HEK293 (cell line): ENCODE measurements around the gene ADGRD1.

ENCODE experiments used
- CTCF ChIA-PET: fragments of 350-600 bp; formaldehyde crosslinking; extraction: SDS; loops from one replicate; lab custom pipeline; 2021; ENCODE audit warnings: antibody characterized with exemption; lab: Yijun Ruan, JAX
- POLR2A ChIA-PET: fragments of 300-600 bp; formaldehyde crosslinking; extraction: SDS; loops from one replicate; lab custom pipeline; 2020; ENCODE audit warnings: antibody characterized with exemption, inconsistent platforms; lab: Yijun Ruan, JAX
- H3K27ac ChIP-seq: fragments of 200-500 bp; sonication (Bioruptor generic); 2 replicates; pipeline ENCODE4 v1.5.1; 2014; ENCODE audit warnings: low read depth, low read length, control low read depth, inconsistent platforms; ENCODE audit errors: extremely low read depth
- H3K36me3 ChIP-seq, 2 experiments: fragments of 200-500 bp in 1 of 2; sonication (Bioruptor generic) in 1 of 2; 1 replicate in 1 of 2; 2 replicates in 1 of 2; pipeline ENCODE4 v1.5.1; 2014 to 2017; ENCODE audit warnings: inconsistent platforms in 2 of 2, low read length in 2 of 2; ENCODE audit not compliant: control insufficient read depth in 2 of 2, insufficient read depth in 1 of 2
- H3K4me1 ChIP-seq: fragments of 200-500 bp; sonication (Bioruptor generic); 2 replicates; pipeline ENCODE4 v1.5.1; 2014; ENCODE audit warnings: mild to moderate bottlenecking, low read length, inconsistent platforms; ENCODE audit not compliant: control insufficient read depth, insufficient read depth
- H3K4me3 ChIP-seq: 2 replicates; pipeline ENCODE4 v1.5.1; 2011; ENCODE audit warnings: low read depth, mild to moderate bottlenecking, control low read depth, low read length, moderate library complexity
- H3K9me3 ChIP-seq: fragments of 200-500 bp; sonication (Bioruptor generic); 2 replicates; pipeline ENCODE4 v1.5.1; 2014; ENCODE audit warnings: low read depth, low read length, inconsistent platforms; ENCODE audit not compliant: control insufficient read depth, insufficient read depth
- EGR2 ChIP-seq: fragments of 450-650 bp; formaldehyde crosslinking; IDR thresholded peaks from 2 replicates; pipeline ENCODE4 v1.5.1; 2016; ENCODE audit warnings: low read depth, missing biosample characterization, missing genetic modification characterization
- KLF1 ChIP-seq: fragments of 450-650 bp; formaldehyde crosslinking; IDR thresholded peaks from 2 replicates; pipeline ENCODE4 v1.5.1; 2016; ENCODE audit warnings: missing biosample characterization, missing genetic modification characterization
- KLF9 ChIP-seq: fragments of 450-650 bp; formaldehyde crosslinking; IDR thresholded peaks from 2 replicates; pipeline ENCODE4 v1.5.1; 2016; ENCODE audit warnings: missing biosample characterization, missing genetic modification characterization, low read depth
- MYNN ChIP-seq: fragments of 450-650 bp; formaldehyde crosslinking; IDR thresholded peaks from 2 replicates; pipeline ENCODE4 v1.5.1; 2016; ENCODE audit warnings: missing biosample characterization, missing genetic modification characterization, borderline replicate concordance
- SETDB1 ChIP-seq: IDR thresholded peaks from one replicate; pipeline ENCODE4 v1.6.1; 2017; ENCODE audit warnings: mild to moderate bottlenecking, low read length, moderate library complexity, mixed read lengths; ENCODE audit not compliant: insufficient read length
- SP7 ChIP-seq: fragments of 450-650 bp; formaldehyde crosslinking; IDR thresholded peaks from 2 replicates; pipeline ENCODE4 v1.5.1; 2016; ENCODE audit warnings: missing biosample characterization, missing genetic modification characterization
- ZEB2 ChIP-seq: fragments of 450-650 bp; formaldehyde crosslinking; IDR thresholded peaks from 2 replicates; pipeline ENCODE4 v1.5.1; 2016; ENCODE audit warnings: missing biosample characterization, missing genetic modification characterization
- ZFHX2 ChIP-seq: fragments of 450-650 bp; formaldehyde crosslinking; conservative IDR thresholded peaks from 2 replicates; pipeline ENCODE4 v1.5.1; 2016; ENCODE audit warnings: missing biosample characterization, missing genetic modification characterization
- ZIC2 ChIP-seq: fragments of 450-650 bp; formaldehyde crosslinking; IDR thresholded peaks from 2 replicates; pipeline ENCODE4 v1.5.1; 2016; ENCODE audit warnings: missing biosample characterization, missing genetic modification characterization
- ZNF132 ChIP-seq: fragments of 450-650 bp; formaldehyde crosslinking; IDR thresholded peaks from 2 replicates; pipeline ENCODE4 v1.5.1; 2017; ENCODE audit warnings: missing biosample characterization, missing genetic modification characterization, borderline replicate concordance
- ZNF133 ChIP-seq: fragments of 450-650 bp; formaldehyde crosslinking; IDR thresholded peaks from 2 replicates; pipeline ENCODE4 v1.5.1; 2016; ENCODE audit warnings: missing biosample characterization, missing genetic modification characterization
- ZNF184 ChIP-seq: fragments of 450-650 bp; IDR thresholded peaks from 2 replicates; pipeline ENCODE4 v1.5.1; 2018; ENCODE audit warnings: missing biosample characterization, mild to moderate bottlenecking, missing genetic modification characterization
- ZNF19 ChIP-seq: fragments of 450-650 bp; formaldehyde crosslinking; IDR thresholded peaks from 2 replicates; pipeline ENCODE4; 2016; ENCODE audit warnings: missing biosample characterization, missing genetic modification characterization, low read depth
- ZNF2 ChIP-seq: fragments of 450-650 bp; formaldehyde crosslinking; IDR thresholded peaks from 2 replicates; pipeline ENCODE4 v1.5.1; 2016; ENCODE audit warnings: missing biosample characterization, missing genetic modification characterization
- ZNF221 ChIP-seq: fragments of 450-650 bp; formaldehyde crosslinking; IDR thresholded peaks from 2 replicates; pipeline ENCODE4 v1.5.1; 2017; ENCODE audit warnings: missing biosample characterization, missing genetic modification characterization, borderline replicate concordance
- ZNF280C ChIP-seq: fragments of 450-650 bp; formaldehyde crosslinking; IDR thresholded peaks from 2 replicates; pipeline ENCODE4 v1.5.1; 2016; ENCODE audit warnings: missing biosample characterization, missing genetic modification characterization
- ZNF341 ChIP-seq: fragments of 450-650 bp; formaldehyde crosslinking; IDR thresholded peaks from 2 replicates; pipeline ENCODE4; 2016; ENCODE audit warnings: low read depth, missing biosample characterization, missing genetic modification characterization
- ZNF549 ChIP-seq: fragments of 450-650 bp; IDR thresholded peaks from 2 replicates; pipeline ENCODE4 v1.5.1; 2018; ENCODE audit warnings: missing biosample characterization, missing genetic modification characterization, mild to moderate bottlenecking, inconsistent platforms, moderate library complexity
- ZNF600 ChIP-seq: fragments of 450-650 bp; formaldehyde crosslinking; IDR thresholded peaks from 2 replicates; pipeline ENCODE4 v1.5.1; 2016; ENCODE audit warnings: missing biosample characterization, missing genetic modification characterization
- ZNF623 ChIP-seq: fragments of 450-650 bp; formaldehyde crosslinking; IDR thresholded peaks from 2 replicates; pipeline ENCODE4 v1.5.1; 2016; ENCODE audit warnings: missing biosample characterization, missing genetic modification characterization
- ZNF629 ChIP-seq: fragments of 450-650 bp; formaldehyde crosslinking; IDR thresholded peaks from 2 replicates; pipeline ENCODE4 v1.5.1; 2017; ENCODE audit warnings: missing biosample characterization, missing genetic modification characterization
- ZNF654 ChIP-seq: fragments of 450-650 bp; formaldehyde crosslinking; IDR thresholded peaks from 2 replicates; pipeline ENCODE4 v1.5.1; 2016; ENCODE audit warnings: low read depth, missing biosample characterization, missing genetic modification characterization
- ZNF664 ChIP-seq: fragments of 450-650 bp; formaldehyde crosslinking; IDR thresholded peaks from 2 replicates; pipeline ENCODE4 v1.5.1; 2016; ENCODE audit warnings: missing biosample characterization, missing genetic modification characterization
- ZNF776 ChIP-seq: fragments of 450-650 bp; formaldehyde crosslinking; IDR thresholded peaks from 2 replicates; pipeline ENCODE4 v1.5.0; 2017; ENCODE audit warnings: missing biosample characterization, missing genetic modification characterization, borderline replicate concordance
- ZNF843 ChIP-seq: fragments of 450-650 bp; formaldehyde crosslinking; IDR thresholded peaks from 2 replicates; pipeline ENCODE4 v1.5.1; 2016; ENCODE audit warnings: missing biosample characterization, missing genetic modification characterization
- ZSCAN30 ChIP-seq: fragments of 450-650 bp; IDR thresholded peaks from 2 replicates; pipeline ENCODE4 v1.5.1; 2018; ENCODE audit warnings: missing biosample characterization, mild to moderate bottlenecking, missing genetic modification characterization, moderate library complexity
- TF ChIP-seq, protein P1 (sequence below): IDR thresholded peaks from 2 replicates; pipeline ENCODE4 v1.6.1; 2011; ENCODE audit warnings: mild to moderate bottlenecking, low read depth, low read length, borderline replicate concordance
- TF ChIP-seq, protein P2 (sequence below): fragments of 450-650 bp; formaldehyde crosslinking; IDR thresholded peaks from 2 replicates; pipeline ENCODE4 v1.5.1; 2017; ENCODE audit warnings: missing biosample characterization, missing genetic modification characterization
- TF ChIP-seq, protein P3 (sequence below): fragments of 450-650 bp; formaldehyde crosslinking; IDR thresholded peaks from 2 replicates; pipeline ENCODE4 v1.5.1; 2016; ENCODE audit warnings: missing biosample characterization, missing genetic modification characterization

The ADGRD1 gene

GRCh38 chr12:131131808-131132117, 178.1 kb downstream of the ADGRD1 start:
- Histone ChIP-seq H3K36me3 (no peaks in the 10 kb centered on the region), H3K27ac (no peak overlapping the region), H3K4me1 (no peaks in the 10 kb centered on the region), H3K4me3 (no peak overlapping the region), H3K9me3 (no peaks in the 10 kb centered on the region)
- TF ChIP-seq ZNF776 (tag by site-specific recombination) (no peak), ZNF221 (tag by site-specific recombination) (no peak), ZNF664 (tag by site-specific recombination) (no peak), ZNF623 (no peak), MYNN (tag by site-specific recombination) (no peak), ZNF132 (tag by site-specific recombination) (no peak), KLF1 (no peak), ZNF280C (tag by site-specific recombination) (no peak), ZNF549 (no peak), ZNF341 (tag by site-specific recombination) (no peak), ZNF184 (tag by site-specific recombination) (no peak), ZNF2 (tag by site-specific recombination) (no peak), ZNF19 (tag by site-specific recombination) (no peak), ZNF133 (no peak)
- TF ChIP-seq, protein P1, sequence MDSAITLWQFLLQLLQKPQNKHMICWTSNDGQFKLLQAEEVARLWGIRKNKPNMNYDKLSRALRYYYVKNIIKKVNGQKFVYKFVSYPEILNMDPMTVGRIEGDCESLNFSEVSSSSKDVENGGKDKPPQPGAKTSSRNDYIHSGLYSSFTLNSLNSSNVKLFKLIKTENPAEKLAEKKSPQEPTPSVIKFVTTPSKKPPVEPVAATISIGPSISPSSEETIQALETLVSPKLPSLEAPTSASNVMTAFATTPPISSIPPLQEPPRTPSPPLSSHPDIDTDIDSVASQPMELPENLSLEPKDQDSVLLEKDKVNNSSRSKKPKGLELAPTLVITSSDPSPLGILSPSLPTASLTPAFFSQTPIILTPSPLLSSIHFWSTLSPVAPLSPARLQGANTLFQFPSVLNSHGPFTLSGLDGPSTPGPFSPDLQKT = no peak
- TF ChIP-seq, protein P2, sequence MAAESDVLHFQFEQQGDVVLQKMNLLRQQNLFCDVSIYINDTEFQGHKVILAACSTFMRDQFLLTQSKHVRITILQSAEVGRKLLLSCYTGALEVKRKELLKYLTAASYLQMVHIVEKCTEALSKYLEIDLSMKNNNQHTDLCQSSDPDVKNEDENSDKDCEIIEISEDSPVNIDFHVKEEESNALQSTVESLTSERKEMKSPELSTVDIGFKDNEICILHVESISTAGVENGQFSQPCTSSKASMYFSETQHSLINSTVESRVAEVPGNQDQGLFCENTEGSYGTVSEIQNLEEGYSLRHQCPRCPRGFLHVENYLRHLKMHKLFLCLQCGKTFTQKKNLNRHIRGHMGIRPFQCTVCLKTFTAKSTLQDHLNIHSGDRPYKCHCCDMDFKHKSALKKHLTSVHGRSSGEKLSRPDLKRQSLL (tag by site-specific recombination) = no peak
- ChIA-PET POLR2A (no interaction called here), CTCF (interaction anchor here (0.6 to 5.3 kb wide), 31 partner anchors 8 to 694 kb away, joined by 3 to 70 read pairs (median 4); no protein-coding TSS in a partner anchor)

DNA sequence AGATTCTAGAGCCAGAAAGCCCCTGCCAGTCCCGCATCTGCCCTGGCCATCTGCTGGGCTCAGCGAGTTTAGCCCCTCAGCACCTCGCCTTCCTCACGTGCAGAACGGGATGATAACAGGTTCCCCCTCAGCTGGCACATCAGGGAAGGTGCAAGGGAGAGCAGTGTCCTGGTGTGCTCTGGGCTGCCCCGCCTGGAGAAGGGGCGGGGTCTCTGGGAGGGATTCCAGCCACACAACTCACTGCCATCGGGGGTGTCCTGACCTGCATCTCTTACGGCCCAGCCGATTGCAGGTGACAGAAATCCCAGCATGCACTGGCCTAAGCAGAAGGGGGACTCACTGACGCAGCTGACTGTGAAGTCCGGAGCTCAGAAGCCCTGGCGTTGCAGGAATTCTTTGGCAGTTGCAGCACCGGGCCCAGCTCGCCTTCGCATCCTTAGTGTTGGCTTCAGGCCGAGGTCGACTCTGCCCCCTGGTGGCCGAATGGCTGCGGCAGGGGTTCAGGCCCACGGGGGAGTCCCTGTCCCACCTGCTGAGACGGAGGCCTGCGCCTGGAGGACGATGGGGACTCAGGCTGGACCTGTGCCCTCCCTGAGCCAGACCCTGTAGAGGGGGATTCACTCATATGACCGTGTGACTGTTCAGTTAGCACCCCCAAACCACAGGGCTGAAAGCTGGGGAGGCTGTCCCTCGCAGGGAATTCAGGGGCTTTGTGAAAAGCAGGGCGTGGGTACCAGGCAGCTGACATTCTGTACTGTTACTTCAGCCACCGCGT, 178.6 kb downstream of the ADGRD1 start:
- CTCF ChIA-PET = interaction anchor here (0.6 to 5.3 kb wide), 36 partner anchors 8 to 694 kb away, joined by 3 to 70 read pairs (median 4); no protein-coding TSS in a partner anchor
- Histone ChIP-seq H3K4me1 (no peaks in the 10 kb centered on the region), H3K36me3 (no peaks in the 10 kb centered on the region), H3K27ac (no peak overlapping the region), H3K4me3 (no peak overlapping the region), H3K9me3 (no peaks in the 10 kb centered on the region)
- POLR2A ChIA-PET = no interaction called here
- TF ChIP-seq SP7 (tag by site-specific recombination) (0 out of 2 replicates have a peak, but pooled peaks have one; percentile 40), ZEB2 (tag by site-specific recombination) (no peak), ZFHX2 (tag by site-specific recombination) (peak; percentile 32), KLF9 (tag by site-specific recombination) (no peak), ZNF600 (tag by site-specific recombination) (peak; percentile 85), ZNF654 (tag by site-specific recombination) (peak; percentile 54), ZNF629 (tag by site-specific recombination) (peak; percentile 49; the same call in 1 of the 2 replicates), SETDB1 (no peak), ZIC2 (tag by site-specific recombination) (peak; percentile 84), KLF1 (peak; percentile 77), ZSCAN30 (0 out of 2 replicates have a peak, but pooled peaks have one; percentile 23), ZNF843 (0 out of 2 replicates have a peak, but pooled peaks have one; percentile 21), EGR2 (0 out of 2 replicates have a peak, but pooled peaks have one; percentile 27)
- TF ChIP-seq, protein P3, sequence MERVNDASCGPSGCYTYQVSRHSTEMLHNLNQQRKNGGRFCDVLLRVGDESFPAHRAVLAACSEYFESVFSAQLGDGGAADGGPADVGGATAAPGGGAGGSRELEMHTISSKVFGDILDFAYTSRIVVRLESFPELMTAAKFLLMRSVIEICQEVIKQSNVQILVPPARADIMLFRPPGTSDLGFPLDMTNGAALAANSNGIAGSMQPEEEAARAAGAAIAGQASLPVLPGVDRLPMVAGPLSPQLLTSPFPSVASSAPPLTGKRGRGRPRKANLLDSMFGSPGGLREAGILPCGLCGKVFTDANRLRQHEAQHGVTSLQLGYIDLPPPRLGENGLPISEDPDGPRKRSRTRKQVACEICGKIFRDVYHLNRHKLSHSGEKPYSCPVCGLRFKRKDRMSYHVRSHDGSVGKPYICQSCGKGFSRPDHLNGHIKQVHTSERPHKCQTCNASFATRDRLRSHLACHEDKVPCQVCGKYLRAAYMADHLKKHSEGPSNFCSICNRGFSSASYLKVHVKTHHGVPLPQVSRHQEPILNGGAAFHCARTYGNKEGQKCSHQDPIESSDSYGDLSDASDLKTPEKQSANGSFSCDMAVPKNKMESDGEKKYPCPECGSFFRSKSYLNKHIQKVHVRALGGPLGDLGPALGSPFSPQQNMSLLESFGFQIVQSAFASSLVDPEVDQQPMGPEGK = peak; percentile 69
